GM12891 (cell line): ENCODE measurements around the gene AIMP1.

Source experiments
- PAX5 ChIP-seq: IDR thresholded peaks from 2 replicates; pipeline ENCODE4 v1.6.1; 2011; ENCODE audit warnings: low read length, moderate library complexity, mild to moderate bottlenecking; ENCODE audit not compliant: insufficient read depth, severe bottlenecking
- POLR2A ChIP-seq: IDR thresholded peaks from 2 replicates; pipeline ENCODE4 v1.6.1; 2011; ENCODE audit warnings: low read depth, low read length, control low read depth
- POLR2AphosphoS5 ChIP-seq: IDR thresholded peaks from 2 replicates; pipeline ENCODE4 v1.6.1; 2011; ENCODE audit warnings: low read depth, low read length, control low read depth
- POU2F2 ChIP-seq: IDR thresholded peaks from 2 replicates; pipeline ENCODE4 v1.6.1; 2011; ENCODE audit warnings: low read depth, mild to moderate bottlenecking, control low read depth, low read length, moderate library complexity
- SPI1 ChIP-seq: IDR thresholded peaks from 2 replicates; pipeline ENCODE4 v1.6.1; 2011; ENCODE audit warnings: low read depth, low read length, control low read depth
- TAF1 ChIP-seq: IDR thresholded peaks from 2 replicates; pipeline ENCODE4 v1.6.1; 2011; ENCODE audit warnings: low read depth, low read length, control low read depth

DNA sequence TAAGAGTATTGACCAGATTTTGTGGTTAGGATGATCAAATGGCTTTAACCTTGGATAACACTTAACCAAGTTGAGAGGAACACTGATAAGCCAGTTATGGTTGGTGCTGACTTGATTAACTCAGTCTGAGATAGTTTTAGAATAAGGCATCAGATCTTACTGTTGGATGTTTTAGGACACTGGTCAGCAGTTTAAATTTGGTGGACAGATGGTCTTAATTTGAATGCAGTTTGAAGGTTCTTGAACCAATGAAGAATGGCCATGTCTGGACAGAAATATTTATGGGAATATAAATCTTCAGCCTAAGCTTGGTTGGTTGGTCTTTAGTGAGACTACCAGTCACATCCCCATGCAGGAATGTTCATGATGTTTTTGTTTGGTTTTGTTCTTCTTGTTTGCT is 54.8 kb downstream of the AIMP1 start:
- TF ChIP-seq POLR2A (no peak), TAF1 (no peak), POLR2AphosphoS5 (no peak), SPI1 (no peak), POU2F2 (no peak), PAX5 (no peak)
